ENCODE data around the gene GTF3C5.
"Not testable (repeated sequence)": the region's sequence is repeated elsewhere in the genome, so short reads cannot be mapped to it uniquely, and the experiment has no call there.

GTF3C5 gene

GRCh38 chr9:132996526-132996925 lies 34.3 kb upstream of the GTF3C5 start:
- no peak for DNase-seq

GRCh38 chr9:132997591-132997990 lies 33.2 kb upstream of the GTF3C5 start:
- no peak for DNase-seq

- DNase-seq, result not testable (repeated sequence)
Measured at GRCh38 chr9:132998221-132998620, 32.6 kb upstream of the GTF3C5 start.

GRCh38 chr9:132998831-132999635 lies 31.8 kb upstream of the GTF3C5 start:
- no peak for DNase-seq

- no peak for DNase-seq
Measured at GRCh38 chr9:133002147-133003070, 28.4 kb upstream of the GTF3C5 start.

- DNase-seq, result no peak
Measured at GRCh38 chr9:133003071-133003461, 27.7 kb upstream of the GTF3C5 start.

GRCh38 chr9:133003671-133004090 lies 27.1 kb upstream of the GTF3C5 start:
- no peak for DNase-seq

GRCh38 chr9:133004091-133004998 lies 26.5 kb upstream of the GTF3C5 start:
- no peak for DNase-seq

GRCh38 chr9:133004999-133005760 lies 25.6 kb upstream of the GTF3C5 start:
- no peak for DNase-seq

- DNase-seq, result no peak
Measured at GRCh38 chr9:133005957-133006356, 24.8 kb upstream of the GTF3C5 start.

- no peak for DNase-seq
Measured at GRCh38 chr9:133006731-133007352, 24.0 kb upstream of the GTF3C5 start.

- DNase-seq, result no peak
Measured at GRCh38 chr9:133008406-133008805, 22.4 kb upstream of the GTF3C5 start.

GRCh38 chr9:133008824-133009223 lies 22.0 kb upstream of the GTF3C5 start:
- DNase-seq, result no peak

GRCh38 chr9:133009906-133010582 lies 20.8 kb upstream of the GTF3C5 start:
- DNase-seq, result no peak

- no peak for DNase-seq
Measured at GRCh38 chr9:133014696-133015095, 16.1 kb upstream of the GTF3C5 start.

GRCh38 chr9:133023117-133023890 lies 7.5 kb upstream of the GTF3C5 start:
- DNase-seq, result peak; percentile 71

GRCh38 chr9:133026426-133026825 lies 4.4 kb upstream of the GTF3C5 start:
- no peak for DNase-seq

- DNase-seq, result no peak
Measured at GRCh38 chr9:133027134-133027533, 3.7 kb upstream of the GTF3C5 start.

- no peak for DNase-seq
Measured at GRCh38 chr9:133028221-133028620, 2.6 kb upstream of the GTF3C5 start.

- DNase-seq, result no peak
Measured at GRCh38 chr9:133029994-133030316, 842 bp upstream of the GTF3C5 start.

- no peak for DNase-seq
Measured at GRCh38 chr9:133031130-133031422, 279 bp downstream of the GTF3C5 start.
